ENCODE data around the gene SRGAP3.

- TF ChIP-seq CTCF (IDR thresholded peaks at IDR 0.05; ENCODE audit: poor library complexity) (no peak), EZH2 (IDR thresholded peaks at IDR 0.05; ENCODE audit: borderline replicate concordance) (no peak)
Measured at GRCh38 chr3:9149566-9149965, 99.9 kb downstream of the SRGAP3 start.

All from hepatocyte (in vitro differentiated cells).